Right cardiac atrium (tissue), 5 donors: ENCODE measurements around the gene JARID2. TPM values are rescaled to one million over a fixed set of nuclear protein-coding genes. Genes with fewer than 3 reads are reported as not detected.
A peak's percentile ranks its signal among the peaks of the same experiment; 100 is the strongest.

Experiments used
- ATAC-seq, 2 donors: fragments of 200-7000 bp; cut with Tn5 transposase; one replicate each; pipeline versions ENCODE4 v1.8.0 to v1.9.1; 2020; ENCODE audit warnings: moderate library complexity in 2 of 2, mild to moderate bottlenecking in 1 of 2
- DNase-seq, 3 donors: peaks; one replicate each; pipeline ENCODE4 v3.0.0-alpha.2; 2020
- H3K27ac ChIP-seq: one replicate; pipeline ENCODE4 v1.5.1; 2013; ENCODE audit warnings: mild to moderate bottlenecking, low read length, control low read depth, moderate library complexity
- H3K27me3 ChIP-seq: one replicate; pipeline ENCODE4 v1.6.1; 2013; ENCODE audit not compliant: control insufficient read depth, insufficient read depth
- H3K4me1 ChIP-seq: one replicate; pipeline ENCODE4 v1.6.1; 2013; ENCODE audit warnings: low read length; ENCODE audit not compliant: control insufficient read depth, insufficient read depth
- H3K4me3 ChIP-seq: one replicate; pipeline ENCODE4 v1.5.1; 2013; ENCODE audit warnings: low read length, control low read depth
- H3K9me3 ChIP-seq: one replicate; pipeline ENCODE4 v1.6.1; 2013; ENCODE audit warnings: low read length; ENCODE audit not compliant: control insufficient read depth
- WGBS: extraction: QIAGEN DNeasy Blood & Tissue Kit; methylation state at CpG from one replicate; pipeline ENCODE4 v1.1.7; 2013; 5-methylcytosine and 5-hydroxymethylcytosine counted together
- intact Hi-C, 4 donors: fragments of 100-400 bp; cut with DNase I; formaldehyde crosslinking; loops; one replicate each; pipeline versions ENCODE4 v1.11.0 to v1.14.0; 2022 to 2023
- polyA plus RNA-seq: library from polyadenylated mRNA; stranded (reverse); fragments of 200-250 nt; gene quantifications from one replicate; pipeline ENCODE4 v1.2.3, GENCODE V29; 2013
- total RNA-seq, 4 donors: library from RNA; stranded (reverse); fragmentation: NEBNext Ultra II Directional; extraction: Animal tissue kit (Norgen Biotek cat#: 25700); gene quantifications; one replicate each; pipeline ENCODE4 v1.2.1, GENCODE V29; 2021
- donor health status: healthy with polysubstance abuse.
- donor health status: DM: no; HTN: yes; CAD: no.
- donor health status: DM: no; HTN: no; CAD: no.
- donor health status: DM: no; HTN: yes; CAD: no; lungs with severe emphysema.
- donor health status: DM: yes; HTN: yes; CAD: no.

JARID2 gene
- total and polyA plus RNA-seq, 5 donors = 4.1 to 10.1 (median 9.1) TPM

GRCh38 chr6:15255909-15256395 is 10.1 kb downstream of the JARID2 start:
- WGBS = 70% methylated on average over 4 of the region's 4 CpGs
- no peak overlapping the region for H3K4me3 ChIP-seq
- no peak overlapping the region for H3K27ac ChIP-seq
- H3K4me1 ChIP-seq = peaks cover 12% of the 10 kb centered on the region
- H3K9me3 ChIP-seq = no peaks in the 10 kb centered on the region
- DNase-seq (no peak), ATAC-seq (no peak)
- H3K27me3 ChIP-seq = no peaks in the 10 kb centered on the region
- intact Hi-C loops = loop anchor here in 3 of 4 donors (10.0 kb wide), 3 partner anchors 99 to 179 kb away; no protein-coding TSS in a partner anchor

DNA sequence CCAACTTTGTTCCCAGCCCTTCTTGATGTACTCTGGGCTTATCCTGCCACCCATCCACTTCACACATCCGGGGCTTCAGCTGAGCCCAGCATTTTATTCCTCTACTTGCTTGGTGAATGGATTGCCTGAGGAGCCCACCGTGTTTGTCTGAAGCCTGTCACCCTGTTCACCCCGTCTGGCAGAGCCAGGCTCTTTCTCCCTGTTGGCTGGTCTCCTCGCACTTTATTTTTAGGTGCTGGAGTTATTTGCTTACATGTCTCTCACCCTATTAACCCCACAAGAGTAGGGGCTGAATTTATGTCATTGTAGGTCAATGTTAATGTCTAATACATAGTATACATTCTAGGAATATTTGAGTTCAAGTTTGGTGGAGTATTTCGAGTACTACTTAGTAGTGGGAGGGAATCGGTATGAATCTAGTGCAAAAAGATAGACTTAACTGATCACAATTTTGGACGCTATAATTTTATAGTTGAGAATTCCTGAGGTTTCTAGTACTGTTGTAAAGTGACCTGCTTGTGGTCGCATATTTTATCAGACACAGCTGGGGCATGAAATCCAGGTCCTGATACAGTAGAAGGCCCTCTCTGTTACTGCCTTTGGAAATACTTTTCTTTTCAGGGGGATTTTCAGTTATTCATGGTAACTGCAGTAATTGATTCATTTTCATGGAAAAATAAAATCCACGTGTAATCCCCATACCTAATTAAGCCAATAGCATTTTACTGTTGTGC is 10.8 kb downstream of the JARID2 start:
- H3K27ac ChIP-seq = peak overlapping the region; percentile 70
- ATAC-seq (peak; percentile 43 to 56), DNase-seq (no peak)
- 52% methylated on average over 9 of the region's 9 CpGs for WGBS
- H3K27me3 ChIP-seq = no peaks in the 10 kb centered on the region
- H3K4me1 ChIP-seq = peaks cover 12% of the 10 kb centered on the region
- intact Hi-C loops = loop anchor here in 3 of 4 donors (10.0 kb wide), 3 partner anchors 98 to 178 kb away; no protein-coding TSS in a partner anchor
- no peaks in the 10 kb centered on the region for H3K9me3 ChIP-seq
- H3K4me3 ChIP-seq = no peak overlapping the region

DNA sequence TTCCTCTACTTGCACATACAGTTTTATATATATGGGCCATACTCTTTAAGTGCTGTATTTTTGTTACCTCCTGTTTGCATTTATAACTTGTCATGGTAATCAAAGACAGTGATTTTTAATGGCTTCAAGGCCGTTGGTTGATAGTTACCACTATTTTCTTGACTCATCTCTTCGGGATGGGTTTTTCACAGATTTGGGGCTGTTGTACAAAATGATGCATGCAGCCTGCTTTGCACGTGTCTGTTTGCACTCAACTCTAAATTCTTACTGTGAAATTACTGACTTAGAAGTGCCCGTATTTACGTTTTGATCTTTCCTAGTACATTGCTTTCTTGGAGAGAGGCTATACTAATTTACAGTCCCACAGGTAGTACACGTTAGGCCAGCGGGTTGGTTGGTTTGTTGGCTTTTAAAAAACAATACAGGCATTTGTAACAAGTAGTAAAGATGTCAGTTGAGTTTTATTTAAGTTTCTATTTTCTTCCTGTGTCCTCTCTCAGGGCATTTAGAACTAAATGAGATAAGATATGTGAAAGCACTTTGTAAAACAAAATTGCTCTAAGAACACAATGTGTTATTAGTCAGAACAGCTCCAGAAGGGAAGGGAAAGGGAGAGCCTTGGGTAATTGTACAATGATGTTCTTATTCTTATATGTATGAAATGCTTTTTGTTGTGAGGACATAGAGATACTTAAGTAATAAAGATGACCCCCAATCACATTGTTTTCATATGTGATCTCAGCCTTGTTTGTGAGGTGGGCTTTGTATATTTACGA is 11.7 kb downstream of the JARID2 start:
- no peaks in the 10 kb centered on the region for H3K27me3 ChIP-seq
- no peak overlapping the region for H3K4me3 ChIP-seq
- DNase-seq = no peak
- H3K9me3 ChIP-seq = no peaks in the 10 kb centered on the region
- H3K27ac ChIP-seq = peak overlapping the region; percentile 69
- H3K4me1 ChIP-seq = peaks cover 12% of the 10 kb centered on the region
- intact Hi-C loops = loop anchor here in 3 of 4 donors (10.0 kb wide), 3 partner anchors 97 to 177 kb away; no protein-coding TSS in a partner anchor
- WGBS = 68% methylated on average over 8 of the region's 8 CpGs
- no peak for ATAC-seq

DNA sequence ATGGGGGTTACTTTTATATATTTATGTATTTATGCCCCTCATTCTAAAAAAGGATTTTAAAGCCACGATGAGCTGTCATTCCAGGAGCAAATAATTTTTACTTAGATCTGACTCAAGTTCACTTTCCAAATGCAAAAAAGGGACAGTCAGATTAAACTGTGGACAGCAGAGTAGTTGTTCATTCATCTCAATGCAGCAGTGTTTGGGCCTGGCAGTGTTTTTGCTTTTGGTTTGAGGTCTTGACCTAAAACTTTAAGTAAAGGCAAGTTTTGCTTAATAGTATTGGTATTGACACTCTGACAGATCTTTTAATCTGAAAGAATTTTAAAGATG is 13.9 kb downstream of the JARID2 start:
- DNase-seq = no peak
- Histone ChIP-seq H3K4me3 (no peak overlapping the region), H3K4me1 (peaks cover 18% of the 10 kb centered on the region), H3K27ac (no peak overlapping the region), H3K27me3 (no peaks in the 10 kb centered on the region), H3K9me3 (no peaks in the 10 kb centered on the region)
- 59% methylated on average over 1 of the region's 1 CpG for WGBS
- ATAC-seq = no peak
- intact Hi-C loops = loop anchor here in 3 of 4 donors (10.0 kb wide), 3 partner anchors 95 to 175 kb away; no protein-coding TSS in a partner anchor

- ATAC-seq (no peak), DNase-seq (no peak)
- Histone ChIP-seq H3K27me3 (no peaks in the 10 kb centered on the region), H3K4me1 (peaks cover 20% of the 10 kb centered on the region), H3K4me3 (no peak overlapping the region), H3K9me3 (no peaks in the 10 kb centered on the region), H3K27ac (no peak overlapping the region)
- intact Hi-C loops = no loop called here
- WGBS = 46% methylated on average over 4 of the region's 4 CpGs
Observed at GRCh38 chr6:15260099-15260821, 14.4 kb downstream of the JARID2 start.

GRCh38 chr6:15263780-15264374 is 18.0 kb downstream of the JARID2 start:
- Histone ChIP-seq H3K4me3 (no peak overlapping the region), H3K9me3 (no peaks in the 10 kb centered on the region), H3K27me3 (no peaks in the 10 kb centered on the region), H3K4me1 (peaks cover 37% of the 10 kb centered on the region), H3K27ac (no peak overlapping the region)
- intact Hi-C loops = no loop called here
- ATAC-seq = no peak
- no peak for DNase-seq
- WGBS = 81% methylated on average over 13 of the region's 13 CpGs

GRCh38 chr6:15264412-15264811 is 18.5 kb downstream of the JARID2 start:
- intact Hi-C loops = no loop called here
- Histone ChIP-seq H3K9me3 (no peaks in the 10 kb centered on the region), H3K4me1 (peaks cover 40% of the 10 kb centered on the region), H3K27me3 (no peaks in the 10 kb centered on the region), H3K27ac (no peak overlapping the region), H3K4me3 (no peak overlapping the region)
- ATAC-seq = no peak
- DNase-seq = no peak
- 72% methylated on average over 3 of the region's 3 CpGs for WGBS

DNA sequence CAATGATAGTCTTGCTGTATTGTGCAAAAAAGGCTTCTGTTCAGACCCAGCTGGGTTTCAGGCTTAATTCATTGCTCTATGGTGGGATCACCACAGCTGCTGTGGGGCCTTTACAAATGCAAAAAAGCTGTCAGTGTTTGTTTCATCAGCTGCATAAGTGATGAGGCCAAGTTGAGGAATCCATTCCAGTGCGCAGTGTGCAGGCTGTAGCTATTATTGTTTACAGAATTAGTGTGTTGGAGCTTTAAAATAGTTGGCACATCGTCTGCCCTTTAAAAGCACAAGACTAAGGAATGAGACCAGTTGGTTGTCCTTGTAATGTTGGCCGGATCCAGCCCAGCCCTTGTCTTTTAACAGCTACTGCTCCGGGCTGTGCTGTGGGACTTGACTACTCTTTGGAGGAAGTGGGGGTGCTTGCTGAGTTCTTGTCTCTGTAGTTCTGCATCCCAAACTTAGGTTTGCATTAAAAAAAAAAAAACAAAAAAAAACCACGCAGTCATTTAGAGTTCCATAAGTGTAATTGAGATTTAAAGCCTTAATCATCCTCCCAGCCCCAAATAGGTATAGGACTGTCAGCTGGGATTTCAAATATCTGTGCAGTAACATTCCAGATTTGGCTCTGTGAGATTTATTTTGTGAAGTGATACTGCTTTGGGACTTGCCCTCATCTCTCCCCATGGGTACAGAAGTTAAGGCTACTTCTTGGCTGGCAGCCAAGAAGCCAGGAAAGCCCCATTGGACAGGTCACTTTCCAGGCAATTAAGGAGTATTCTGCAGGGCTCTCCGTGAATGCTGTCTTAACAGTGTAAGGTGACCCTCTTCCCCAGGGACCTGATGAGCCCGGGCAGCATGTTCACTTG is 19.3 kb downstream of the JARID2 start:
- peak in 1 of 3 donors; percentile 75 for DNase-seq
- WGBS = 13% methylated on average over 7 of the region's 7 CpGs

GRCh38 chr6:15265787-15266186 is 19.9 kb downstream of the JARID2 start:
- Histone ChIP-seq H3K4me1 (peaks cover 40% of the 10 kb centered on the region), H3K4me3 (no peak overlapping the region), H3K27me3 (no peaks in the 10 kb centered on the region), H3K9me3 (no peaks in the 10 kb centered on the region), H3K27ac (peak overlapping the region; percentile 26)
- DNase-seq = no peak
- intact Hi-C loops = loop anchor here in 2 of 4 donors (5.0 kb wide), 2 partner anchors 37 to 177 kb away; no protein-coding TSS in a partner anchor
- peak; percentile 18 to 22 for ATAC-seq
- WGBS = 13% methylated on average over 5 of the region's 5 CpGs

More for the DNA sequence above, 19.3 kb downstream of the JARID2 start:
- H3K4me3 ChIP-seq = no peak overlapping the region
- peak overlapping the region; percentile 26 for H3K27ac ChIP-seq
- peak; percentile 52 to 61 for ATAC-seq
- H3K27me3 ChIP-seq = no peaks in the 10 kb centered on the region
- no peaks in the 10 kb centered on the region for H3K9me3 ChIP-seq
- H3K4me1 ChIP-seq = peaks cover 40% of the 10 kb centered on the region
- intact Hi-C loops = loop anchor here in 2 of 4 donors (5.0 kb wide), 2 partner anchors 37 to 177 kb away; no protein-coding TSS in a partner anchor
